Activated CD4-positive, alpha-beta T cell treated with anti-CD3 and anti-CD28 coated beads, Interleukin-2, amount 10 ng/mL, durations not matched to agents 24 days and 14 days (primary cell): ENCODE measurements around the gene GABPB2. TPM values are rescaled to one million over a fixed set of nuclear protein-coding genes. Genes with fewer than 3 reads are reported as not detected.

ENCODE experiments used
- DNase-seq: peaks from one replicate; pipeline ENCODE4 v3.0.0; 2022
- H3K27ac Mint-ChIP-seq: one replicate; pipeline ENCODE4 v1.8.0; 2022; ENCODE audit warnings: mild to moderate bottlenecking, mixed read lengths
- H3K27me3 Mint-ChIP-seq: one replicate; pipeline ENCODE4 v1.8.0; 2022; ENCODE audit warnings: mixed read lengths
- H3K36me3 Mint-ChIP-seq: one replicate; pipeline ENCODE4 v1.8.0; 2022; ENCODE audit warnings: low read depth, mild to moderate bottlenecking, mixed read lengths
- H3K4me1 Mint-ChIP-seq: one replicate; pipeline ENCODE4 v1.8.0; 2021; ENCODE audit warnings: mixed read lengths
- H3K4me3 Mint-ChIP-seq: one replicate; pipeline ENCODE4 v1.8.0; 2022; ENCODE audit warnings: mild to moderate bottlenecking, moderate library complexity, mixed read lengths
- H3K9me3 Mint-ChIP-seq: one replicate; pipeline ENCODE4 v1.8.0; 2021; ENCODE audit warnings: mixed read lengths
- intact Hi-C: fragments of 100-400 bp; cut with micrococcal nuclease; formaldehyde crosslinking; loops from one replicate; pipeline ENCODE4 v1.15.1; 2023
- total RNA-seq: library from RNA; stranded (reverse); gene quantifications from 2 replicates; pipeline ENCODE4 v1.2.3, GENCODE V29; 2022

Gene GABPB2
- total RNA-seq, 1 donor from 2014 or later = 19.4 TPM

GRCh38 chr1:151050051-151050688 is 20.4 kb upstream of the GABPB2 start:
- intact Hi-C loops = no loop called here
- no peaks in the 10 kb centered on the region for H3K9me3 Mint-ChIP-seq
- DNase-seq = no peak
- no peak overlapping the region for H3K4me3 Mint-ChIP-seq
- no peaks in the 10 kb centered on the region for H3K27me3 Mint-ChIP-seq
- H3K36me3 Mint-ChIP-seq = peaks cover 42% of the 10 kb centered on the region
- H3K4me1 Mint-ChIP-seq = peaks cover 48% of the 10 kb centered on the region
- peak overlapping the region; percentile 66 for H3K27ac Mint-ChIP-seq

GRCh38 chr1:151051356-151052009 is 19.1 kb upstream of the GABPB2 start:
- no peak overlapping the region for H3K27ac Mint-ChIP-seq
- H3K4me1 Mint-ChIP-seq = peaks cover 57% of the 10 kb centered on the region
- no peak overlapping the region for H3K4me3 Mint-ChIP-seq
- no peaks in the 10 kb centered on the region for H3K27me3 Mint-ChIP-seq
- intact Hi-C loops = no loop called here
- DNase-seq = no peak
- H3K9me3 Mint-ChIP-seq = no peaks in the 10 kb centered on the region
- H3K36me3 Mint-ChIP-seq = peaks cover 55% of the 10 kb centered on the region

- intact Hi-C loops = loop anchor here (5.0 kb wide), 5 partner anchors 33 to 493 kb away; partner anchors contain the start of genes ARNT, ENSA and TNFAIP8L2
- no peak for DNase-seq
- Mint-ChIP-seq H3K36me3 (peaks cover 80% of the 10 kb centered on the region), H3K27ac (peak overlapping the region; percentile 99), H3K9me3 (no peaks in the 10 kb centered on the region), H3K4me3 (peak overlapping the region; percentile 99), H3K27me3 (no peaks in the 10 kb centered on the region), H3K4me1 (peaks cover 58% of the 10 kb centered on the region)
Observed at GRCh38 chr1:151054971-151055547, 15.5 kb upstream of the GABPB2 start.

GRCh38 chr1:151055581-151055980 is 15.0 kb upstream of the GABPB2 start:
- Mint-ChIP-seq H3K4me1 (peaks cover 58% of the 10 kb centered on the region), H3K9me3 (no peaks in the 10 kb centered on the region), H3K27ac (peak overlapping the region; percentile 99), H3K4me3 (peak overlapping the region; percentile 99), H3K36me3 (peaks cover 76% of the 10 kb centered on the region), H3K27me3 (no peaks in the 10 kb centered on the region)
- intact Hi-C loops = loop anchor here (5.0 kb wide), 5 partner anchors 33 to 493 kb away; partner anchors contain the start of genes ARNT, ENSA and TNFAIP8L2
- DNase-seq = peak; percentile 61

GRCh38 chr1:151056149-151056548 is 14.4 kb upstream of the GABPB2 start:
- peak overlapping the region; percentile 99 for H3K27ac Mint-ChIP-seq
- peaks cover 64% of the 10 kb centered on the region for H3K4me1 Mint-ChIP-seq
- H3K4me3 Mint-ChIP-seq = peak overlapping the region; percentile 99
- no peaks in the 10 kb centered on the region for H3K27me3 Mint-ChIP-seq
- intact Hi-C loops = loop anchor here (2.0 to 5.0 kb wide), 6 partner anchors 34 to 494 kb away; partner anchors contain the start of genes ARNT, ENSA, PRUNE1 and TNFAIP8L2
- peaks cover 71% of the 10 kb centered on the region for H3K36me3 Mint-ChIP-seq
- peak; percentile 87 for DNase-seq
- no peaks in the 10 kb centered on the region for H3K9me3 Mint-ChIP-seq

GRCh38 chr1:151058692-151059091 is 11.9 kb upstream of the GABPB2 start:
- Mint-ChIP-seq H3K27ac (peak overlapping the region; percentile 99), H3K4me3 (peak overlapping the region; percentile 99), H3K36me3 (peaks cover 55% of the 10 kb centered on the region), H3K4me1 (peaks cover 65% of the 10 kb centered on the region), H3K27me3 (no peaks in the 10 kb centered on the region), H3K9me3 (no peaks in the 10 kb centered on the region)
- peak; percentile 78 for DNase-seq
- intact Hi-C loops = loop anchor here (1.0 to 5.0 kb wide), 7 partner anchors 12 to 496 kb away; partner anchors contain the start of genes ARNT, ENSA, GABPB2 and TNFAIP8L2

- Mint-ChIP-seq H3K9me3 (no peaks in the 10 kb centered on the region), H3K4me1 (peaks cover 62% of the 10 kb centered on the region), H3K4me3 (peak within 1 kb of the TSS; percentile 99), H3K36me3 (peaks cover 48% of the 10 kb centered on the region), H3K27ac (peak within 1 kb of the TSS; percentile 99), H3K27me3 (no peaks in the 10 kb centered on the region)
- peak; percentile 96 for DNase-seq
- intact Hi-C loops = loop anchor here (1.0 to 5.0 kb wide), 7 partner anchors 11 to 497 kb away; partner anchors contain the start of genes ARNT, ENSA, GABPB2 and TNFAIP8L2
Observed at GRCh38 chr1:151059109-151060006, 11.2 kb upstream of the GABPB2 start, which contains the start of gene CDC42SE1. Gene CDC42SE1 (minus strand): TSS chr1:151059622. CDS start chr1:151055730, 3,892 bp downstream.

GRCh38 chr1:151060007-151060656 is 10.4 kb upstream of the GABPB2 start, which contains the start of gene MLLT11:
Gene MLLT11 (plus strand): TSS chr1:151060397. CDS start chr1:151067225, 6,828 bp downstream.
- H3K36me3 Mint-ChIP-seq = peaks cover 41% of the 10 kb centered on the region
- H3K4me1 Mint-ChIP-seq = peaks cover 56% of the 10 kb centered on the region
- H3K27me3 Mint-ChIP-seq = no peaks in the 10 kb centered on the region
- peak; percentile 79 for DNase-seq
- intact Hi-C loops = no loop called here
- H3K27ac Mint-ChIP-seq = peak within 1 kb of the TSS; percentile 99
- H3K4me3 Mint-ChIP-seq = peak within 1 kb of the TSS; percentile 99
- no peaks in the 10 kb centered on the region for H3K9me3 Mint-ChIP-seq

- peak overlapping the region; percentile 99 for H3K27ac Mint-ChIP-seq
- DNase-seq = no peak
- H3K36me3 Mint-ChIP-seq = peaks cover 34% of the 10 kb centered on the region
- H3K4me1 Mint-ChIP-seq = peaks cover 49% of the 10 kb centered on the region
- no peaks in the 10 kb centered on the region for H3K9me3 Mint-ChIP-seq
- intact Hi-C loops = no loop called here
- H3K4me3 Mint-ChIP-seq = peak overlapping the region; percentile 99
- H3K27me3 Mint-ChIP-seq = no peaks in the 10 kb centered on the region
Observed at GRCh38 chr1:151060657-151061421, 9.7 kb upstream of the GABPB2 start.

GRCh38 chr1:151061704-151062103 is 8.9 kb upstream of the GABPB2 start:
- intact Hi-C loops = no loop called here
- peaks cover 40% of the 10 kb centered on the region for H3K4me1 Mint-ChIP-seq
- no peaks in the 10 kb centered on the region for H3K27me3 Mint-ChIP-seq
- H3K36me3 Mint-ChIP-seq = peaks cover 29% of the 10 kb centered on the region
- H3K4me3 Mint-ChIP-seq = no peak overlapping the region
- H3K27ac Mint-ChIP-seq = no peak overlapping the region
- no peak for DNase-seq
- no peaks in the 10 kb centered on the region for H3K9me3 Mint-ChIP-seq

- DNase-seq = no peak
- H3K36me3 Mint-ChIP-seq = peaks cover 21% of the 10 kb centered on the region
- H3K4me1 Mint-ChIP-seq = peaks cover 29% of the 10 kb centered on the region
- no peaks in the 10 kb centered on the region for H3K27me3 Mint-ChIP-seq
- no peaks in the 10 kb centered on the region for H3K9me3 Mint-ChIP-seq
- peak overlapping the region; percentile 63 for H3K27ac Mint-ChIP-seq
- intact Hi-C loops = no loop called here
- no peak overlapping the region for H3K4me3 Mint-ChIP-seq
Observed at GRCh38 chr1:151062741-151063371, 7.7 kb upstream of the GABPB2 start.
